ENCODE measurements around the gene EIF1.

The EIF1 gene

DNA sequence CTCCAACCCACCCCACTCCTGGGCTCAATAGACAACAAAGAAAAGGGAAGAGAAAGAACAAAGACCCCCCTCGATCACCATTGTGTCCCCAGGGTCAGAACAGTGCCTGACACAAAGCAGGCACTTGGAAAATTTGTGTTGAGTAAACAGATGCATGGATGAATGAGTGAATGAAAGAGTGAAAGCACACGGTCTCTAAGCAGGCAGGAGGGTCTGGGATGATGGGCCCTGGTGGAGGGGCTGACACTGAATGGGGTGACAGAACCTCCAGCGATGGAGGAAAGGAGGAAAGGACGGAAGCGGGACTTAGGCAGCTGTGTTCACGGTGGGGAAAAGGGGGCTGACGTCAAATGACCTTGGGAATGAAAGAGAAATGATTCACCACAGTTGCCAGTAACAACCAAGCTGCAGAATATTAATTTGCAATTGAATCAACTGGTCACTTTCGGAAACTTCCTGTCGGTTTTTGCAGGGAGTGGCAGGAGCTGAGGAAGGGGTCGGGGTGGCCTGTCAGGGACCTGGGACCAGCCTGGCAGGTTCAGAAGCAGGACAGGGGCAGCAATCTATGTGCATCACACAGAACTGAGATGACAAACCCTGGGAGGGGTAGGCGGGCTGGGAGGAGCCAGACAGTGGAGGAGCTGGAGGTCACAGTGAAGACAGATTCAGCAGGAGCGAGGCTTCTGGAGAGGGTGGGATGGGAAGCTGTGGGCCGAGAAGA, 16.7 kb downstream of the EIF1 start:
- DNase-seq = no peak

DNA sequence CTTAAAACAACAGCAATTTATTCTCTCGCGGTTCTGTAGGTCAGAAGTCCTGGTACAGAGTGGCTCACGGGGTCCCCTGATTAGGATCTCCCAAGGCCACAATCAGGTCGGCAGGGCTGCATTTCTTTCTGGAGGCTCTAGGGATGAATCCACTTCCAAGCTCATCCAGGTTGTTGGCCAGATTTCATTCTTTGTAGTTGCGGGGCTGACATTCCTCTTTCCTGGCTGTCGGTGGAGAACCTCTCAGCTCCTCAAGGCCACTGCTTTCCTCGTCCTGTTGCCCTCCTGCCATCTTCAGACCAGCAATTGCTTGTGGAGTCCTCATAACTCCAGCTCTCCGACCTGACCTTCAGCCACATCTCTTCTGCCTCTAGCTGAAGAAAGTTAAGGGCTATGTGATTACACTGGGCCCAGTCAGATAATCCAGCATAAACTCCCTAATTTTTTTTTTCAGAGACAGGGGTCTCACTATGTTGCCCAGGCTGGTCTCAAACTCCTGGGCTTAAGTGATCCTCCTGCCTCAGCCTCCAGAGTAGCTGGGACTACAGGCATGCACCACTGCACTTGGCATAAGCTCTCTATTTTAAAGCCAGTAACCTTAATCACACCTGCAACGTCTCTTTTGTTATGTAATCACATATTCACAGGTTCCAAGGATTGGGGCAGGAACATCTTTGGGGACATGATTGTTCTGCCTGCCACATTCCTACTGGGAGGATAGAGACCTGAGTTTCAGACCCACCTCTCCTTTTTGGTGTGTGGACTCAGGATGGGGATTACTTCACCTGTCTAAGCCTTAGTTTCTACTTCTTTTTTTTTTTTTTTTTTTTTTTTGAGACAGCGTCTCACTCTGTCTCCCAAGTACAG, 19.4 kb downstream of the EIF1 start:
- DNase-seq = no peak

DNA sequence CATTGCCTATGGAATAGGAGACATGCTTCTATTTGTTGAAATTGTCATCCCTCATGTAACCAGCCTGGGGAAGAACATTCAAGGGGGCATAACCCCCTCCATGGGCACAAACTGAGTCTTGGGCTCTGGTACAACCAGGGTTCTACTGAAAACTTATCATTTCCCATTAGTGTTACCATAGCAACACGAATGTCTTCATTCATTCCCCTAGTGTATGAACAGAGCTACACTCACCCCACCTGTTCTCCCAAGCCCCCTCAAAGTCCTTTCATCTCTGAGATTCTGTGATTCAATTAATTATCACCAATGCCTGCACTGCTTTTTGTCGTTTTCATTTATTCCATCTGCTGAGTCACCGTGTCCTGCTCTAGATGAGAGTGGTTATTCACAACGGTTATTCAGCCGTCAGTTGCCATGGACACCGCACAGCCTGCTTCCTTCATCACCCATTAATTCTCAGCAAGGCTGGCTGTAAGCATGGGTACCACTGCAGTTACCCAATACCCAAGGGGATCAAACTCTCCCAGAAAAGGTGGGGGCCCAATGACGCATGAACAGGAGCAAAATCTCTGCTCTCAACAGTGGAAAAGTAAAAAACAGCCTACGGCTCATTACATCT, 21.9 kb downstream of the EIF1 start:
- DNase-seq = no peak

DNA sequence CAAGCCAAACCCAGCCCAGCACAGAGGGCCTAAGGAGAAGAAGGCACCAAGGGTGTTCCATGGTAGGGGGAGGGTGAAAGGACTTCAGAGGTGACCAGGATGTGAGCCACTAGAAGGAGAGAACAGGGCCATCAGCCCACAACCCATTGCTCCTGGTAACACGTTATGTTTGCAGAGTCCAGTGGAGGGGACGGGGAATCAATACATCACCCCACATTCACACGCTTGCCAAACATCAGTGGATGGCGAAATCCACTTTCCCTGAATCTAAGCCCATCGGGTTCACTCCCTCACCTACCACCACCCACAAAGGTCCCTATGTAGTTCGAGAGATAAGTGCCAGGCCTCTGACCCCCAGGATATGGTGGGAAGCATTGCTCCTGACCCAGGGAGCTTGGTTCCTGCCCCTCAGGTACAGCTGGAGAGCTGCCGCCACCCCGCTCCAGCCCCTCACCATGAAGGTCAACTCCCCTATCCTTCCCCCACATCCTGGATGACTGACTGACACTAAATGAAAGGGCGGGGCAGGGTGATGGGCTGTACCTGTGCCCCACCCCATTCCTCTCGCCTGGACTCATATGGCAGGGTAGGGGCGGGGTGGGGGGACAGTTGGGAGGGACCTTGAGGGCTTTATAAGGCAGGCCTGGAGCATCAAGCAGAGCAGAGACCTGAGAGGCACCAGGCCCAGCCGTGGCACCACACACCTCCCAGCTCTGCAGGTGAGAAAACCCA, 23.1 kb downstream of the EIF1 start, which contains the start of gene GAST:
Gene GAST, plus strand, starts transcription at position 663 of the 732 bp plus-strand sequence. CDS start 3,106 bp downstream, outside the sequence.
- DNase-seq = no peak

DNA sequence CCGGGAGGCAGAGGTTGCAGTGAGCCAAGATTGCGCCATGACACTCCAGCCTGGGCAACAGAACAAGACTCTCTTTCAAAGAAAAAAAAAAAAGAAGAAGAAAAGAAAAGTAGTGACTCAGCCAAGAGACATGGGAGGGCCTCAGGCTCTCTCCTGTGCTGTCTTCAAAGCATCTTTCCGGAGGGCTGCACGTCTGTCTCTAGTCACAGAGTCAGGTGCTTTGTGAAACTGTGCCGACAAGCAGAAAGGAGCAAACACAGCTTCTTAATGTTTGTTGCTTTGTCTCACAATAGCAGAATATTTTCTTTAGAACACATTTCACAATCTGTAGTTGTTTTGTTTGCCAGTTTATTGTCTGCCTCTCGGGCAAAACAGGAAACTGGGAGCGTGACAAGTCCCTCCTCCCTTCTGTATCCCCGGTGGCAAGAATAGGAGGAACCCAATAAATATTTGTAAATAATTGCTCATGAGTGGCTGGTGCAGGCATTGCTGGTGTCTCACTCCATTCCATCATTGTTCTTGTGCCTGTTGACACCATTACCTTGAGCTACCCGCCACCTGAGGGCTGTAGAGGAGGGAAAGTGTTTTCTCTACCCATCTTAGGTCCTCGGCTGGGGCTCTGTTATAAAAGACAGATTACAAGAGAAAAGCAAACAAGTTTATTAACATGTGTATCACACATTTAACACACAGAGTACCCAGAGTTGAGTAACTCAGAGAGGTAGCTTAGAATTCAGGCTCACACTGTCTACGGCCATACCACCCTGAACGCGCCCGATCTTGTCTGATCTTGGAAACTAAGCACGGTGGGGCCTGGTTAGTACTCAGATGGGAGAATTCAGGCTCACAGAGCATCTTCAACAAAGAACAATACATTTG, 29.0 kb downstream of the EIF1 start:
- no peak for DNase-seq

DNA sequence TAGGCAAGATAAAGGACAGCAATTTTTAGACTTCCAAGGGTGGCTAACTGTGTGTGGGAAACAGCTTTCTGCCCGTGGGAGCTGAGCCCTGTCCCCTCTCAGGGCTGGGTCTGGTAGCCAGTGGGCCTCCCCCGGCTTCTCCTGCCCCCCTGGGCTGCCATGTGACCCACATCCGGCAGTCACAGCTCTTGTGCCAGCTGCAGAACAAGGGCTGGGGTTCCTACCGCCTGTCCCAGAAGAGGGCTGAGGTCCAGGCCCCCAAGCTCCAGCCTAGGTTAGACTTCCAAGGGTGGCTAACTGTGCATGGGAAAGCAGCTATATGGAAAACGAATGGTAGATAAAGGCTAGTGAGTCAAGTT, 29.6 kb downstream of the EIF1 start:
- DNase-seq = no peak

DNA sequence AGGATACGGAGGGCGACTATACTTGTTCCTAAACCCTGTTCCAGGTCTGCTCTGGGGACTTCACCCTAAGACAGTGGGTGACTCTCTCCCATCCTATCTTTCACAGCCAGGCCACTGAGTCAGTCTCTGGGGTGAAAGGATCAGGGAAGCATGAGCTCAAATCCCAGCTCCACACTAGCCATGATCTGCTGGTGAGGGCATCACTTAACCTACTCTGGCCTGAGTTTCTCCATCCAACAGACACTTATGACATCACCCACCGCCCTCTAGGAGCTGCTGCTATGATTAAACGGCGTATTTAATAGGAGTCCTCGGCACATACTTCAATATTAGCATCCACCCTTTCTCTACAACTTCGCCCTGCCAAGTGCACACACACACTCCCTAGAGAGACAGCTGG, 33.5 kb downstream of the EIF1 start:
- DNase-seq = no peak

DNA sequence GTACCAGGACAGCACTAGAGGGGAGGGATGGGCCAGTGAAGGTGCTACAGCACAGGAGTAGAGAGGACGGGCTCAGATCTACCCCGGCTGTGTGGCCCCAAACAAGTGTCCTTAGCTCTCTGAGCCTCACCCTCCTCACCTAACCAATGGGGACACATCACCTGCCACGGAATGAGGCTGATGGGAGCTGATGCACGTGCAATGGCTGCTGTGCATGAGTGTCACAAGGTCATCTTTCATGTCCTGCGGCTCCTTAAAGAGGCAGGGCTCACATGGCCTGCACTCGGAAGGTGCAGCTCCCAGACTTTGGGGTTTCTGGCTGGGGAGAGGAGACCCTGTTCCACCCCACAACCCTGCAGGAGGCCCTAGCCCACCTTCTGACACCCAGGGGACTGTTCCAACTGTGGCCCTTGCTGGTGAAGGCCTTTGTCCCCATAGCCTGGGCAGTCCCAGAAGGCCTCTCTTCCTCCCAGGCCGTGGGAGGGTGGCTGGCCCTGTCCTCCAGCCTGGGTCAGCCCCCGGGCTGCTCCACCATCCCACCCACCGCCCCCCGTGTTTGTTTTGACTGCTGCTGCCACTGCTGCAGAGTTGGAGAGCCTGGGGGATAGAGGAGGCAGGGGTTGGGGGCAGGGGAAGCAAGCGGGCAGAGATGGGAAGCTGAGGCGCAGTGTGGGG, 35.3 kb downstream of the EIF1 start:
- DNase-seq = no peak

DNA sequence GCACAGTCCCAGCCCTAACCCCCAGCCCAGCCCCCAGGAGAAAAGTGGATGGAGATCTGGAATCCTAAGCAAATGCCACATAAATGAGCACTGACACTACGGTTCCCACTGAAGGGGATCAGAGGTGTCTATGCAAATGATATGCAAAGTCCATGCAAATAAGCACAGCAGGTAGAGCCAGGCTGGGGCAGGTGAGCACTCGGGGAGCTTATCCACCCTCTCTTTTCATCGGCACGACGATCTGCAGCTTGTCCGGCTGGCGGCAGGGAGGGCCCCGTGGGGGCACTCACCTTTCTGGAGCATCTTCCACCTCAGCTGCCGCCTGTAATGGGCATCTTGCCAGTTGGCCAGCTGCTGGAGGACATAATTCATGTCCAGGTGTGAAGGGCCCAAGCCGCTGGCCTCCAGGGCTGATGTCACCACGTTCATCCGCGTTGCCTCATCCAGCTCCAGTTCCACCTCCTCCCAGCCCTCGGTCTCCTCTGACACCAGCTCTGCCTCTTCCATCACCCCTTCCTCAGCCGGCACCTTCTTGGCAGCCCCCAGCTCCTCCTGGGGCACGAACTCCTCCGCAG, 35.9 kb downstream of the EIF1 start:
- no peak for DNase-seq

DNA sequence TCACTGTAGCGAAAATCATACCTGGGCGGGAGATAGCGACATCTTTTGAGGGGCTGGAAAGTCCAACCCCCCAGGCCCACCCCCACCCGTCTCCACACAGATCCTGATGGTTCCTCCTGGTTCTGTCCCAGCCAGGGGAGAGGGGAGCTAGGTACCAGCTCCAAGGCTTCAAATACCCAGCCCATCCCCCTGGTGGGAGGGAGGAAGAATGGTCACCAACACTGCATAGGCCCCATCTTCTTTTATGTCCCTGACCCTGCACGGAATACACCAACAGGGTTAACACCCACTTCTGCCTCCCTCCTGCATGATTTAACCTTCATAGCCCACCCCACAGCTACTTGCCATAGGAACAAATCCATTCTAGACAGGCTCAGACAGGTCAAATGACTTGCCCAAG, 36.4 kb downstream of the EIF1 start:
- DNase-seq = no peak

DNA sequence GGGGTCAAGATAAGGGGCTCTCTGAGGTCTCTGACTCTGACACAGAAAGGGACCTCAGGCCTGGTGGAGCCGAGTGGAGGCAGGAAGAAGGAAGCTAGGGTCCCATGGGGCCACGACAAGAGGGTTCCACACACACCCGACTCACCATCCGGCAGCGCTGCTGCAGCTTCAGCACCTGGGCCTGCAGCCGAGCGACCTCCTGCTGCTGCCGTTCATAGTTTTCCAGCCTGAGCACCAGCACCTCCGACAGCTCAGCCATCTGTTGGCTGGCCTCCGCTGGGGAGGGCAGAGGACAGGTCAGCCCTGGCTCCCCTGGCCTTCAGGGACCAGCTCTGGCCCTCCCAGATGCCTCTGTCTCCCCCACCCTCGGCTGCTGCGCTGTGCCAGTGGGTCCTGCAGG, 39.4 kb downstream of the EIF1 start:
- DNase-seq = no peak

DNA sequence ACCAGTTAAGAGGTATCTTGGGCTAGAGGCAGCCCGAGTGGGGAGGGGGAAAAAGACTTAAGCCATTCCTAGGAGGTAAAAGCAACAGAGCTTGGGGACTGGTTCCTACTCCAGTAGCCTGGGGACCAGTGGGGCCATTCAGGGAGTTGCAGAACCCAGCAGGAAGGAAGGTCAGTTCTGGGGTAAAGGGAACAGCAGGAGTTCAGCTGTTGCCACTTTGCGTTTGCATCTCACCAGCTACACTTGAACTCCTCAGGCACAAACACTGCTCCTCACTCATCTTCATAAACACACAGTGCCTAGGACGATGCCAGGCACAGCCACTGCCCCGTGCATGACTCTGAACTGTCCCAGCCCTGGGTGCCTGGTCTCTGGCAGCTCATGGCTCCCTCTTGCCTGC, 41.8 kb downstream of the EIF1 start:
- DNase-seq = no peak

DNA sequence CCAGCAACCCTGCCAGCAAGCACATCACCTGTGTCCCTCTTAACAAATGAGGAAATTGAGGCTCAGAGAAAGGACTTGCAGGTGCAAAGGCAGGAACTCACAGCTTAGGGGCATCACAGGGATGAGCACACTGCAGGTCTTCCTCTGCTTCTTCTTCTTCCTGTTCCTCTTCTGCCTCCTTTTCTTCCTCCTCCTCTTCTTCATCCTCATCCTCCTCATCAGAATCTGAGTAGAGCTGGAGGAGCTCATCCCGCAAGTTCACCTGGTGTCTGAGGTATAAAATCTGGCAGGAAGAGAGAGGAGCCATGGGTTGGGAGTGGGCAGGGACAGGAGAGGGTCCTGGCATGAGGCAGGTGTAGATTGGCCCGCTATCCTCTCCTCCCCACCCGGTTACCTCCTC, 43.2 kb downstream of the EIF1 start:
- no peak for DNase-seq

DNA sequence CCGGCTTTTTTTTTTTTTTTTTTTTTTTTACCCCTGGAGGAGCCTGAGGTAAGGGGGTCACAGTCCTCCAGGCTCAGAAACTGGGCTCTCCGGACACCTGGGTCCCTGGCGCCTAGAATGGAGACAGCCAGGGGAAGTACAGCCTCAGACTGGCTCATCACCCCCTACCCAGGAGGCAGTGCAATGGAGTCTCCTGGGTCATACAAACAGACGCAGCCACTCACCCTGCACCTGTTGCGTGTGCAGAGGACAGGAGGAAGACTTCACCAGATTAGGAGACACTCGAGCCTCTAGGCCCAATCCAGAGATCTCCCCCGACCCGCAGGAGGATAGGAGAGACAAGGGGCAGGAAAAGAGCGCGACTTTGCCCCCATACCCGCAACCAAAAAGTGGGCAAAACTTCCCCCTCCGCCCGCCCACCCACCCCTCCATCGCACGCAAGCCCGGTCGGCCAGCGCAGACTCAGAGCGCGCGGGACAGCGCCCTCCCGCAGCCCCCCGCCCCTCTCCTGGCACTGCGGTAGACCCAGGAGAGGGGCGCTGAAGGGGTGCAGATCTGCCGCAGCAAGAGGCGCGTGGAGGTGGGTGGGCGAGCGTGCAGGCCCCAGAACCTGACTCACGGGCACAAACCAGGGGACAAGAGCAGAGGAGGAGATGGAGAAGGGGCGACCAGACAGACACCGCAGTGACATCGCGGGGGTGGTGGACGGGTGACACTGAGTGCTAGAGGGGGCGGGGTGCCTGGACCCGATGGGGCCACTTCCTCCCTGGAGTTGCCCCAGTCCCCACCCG, 44.9 kb downstream of the EIF1 start:
- DNase-seq = no peak

DNA sequence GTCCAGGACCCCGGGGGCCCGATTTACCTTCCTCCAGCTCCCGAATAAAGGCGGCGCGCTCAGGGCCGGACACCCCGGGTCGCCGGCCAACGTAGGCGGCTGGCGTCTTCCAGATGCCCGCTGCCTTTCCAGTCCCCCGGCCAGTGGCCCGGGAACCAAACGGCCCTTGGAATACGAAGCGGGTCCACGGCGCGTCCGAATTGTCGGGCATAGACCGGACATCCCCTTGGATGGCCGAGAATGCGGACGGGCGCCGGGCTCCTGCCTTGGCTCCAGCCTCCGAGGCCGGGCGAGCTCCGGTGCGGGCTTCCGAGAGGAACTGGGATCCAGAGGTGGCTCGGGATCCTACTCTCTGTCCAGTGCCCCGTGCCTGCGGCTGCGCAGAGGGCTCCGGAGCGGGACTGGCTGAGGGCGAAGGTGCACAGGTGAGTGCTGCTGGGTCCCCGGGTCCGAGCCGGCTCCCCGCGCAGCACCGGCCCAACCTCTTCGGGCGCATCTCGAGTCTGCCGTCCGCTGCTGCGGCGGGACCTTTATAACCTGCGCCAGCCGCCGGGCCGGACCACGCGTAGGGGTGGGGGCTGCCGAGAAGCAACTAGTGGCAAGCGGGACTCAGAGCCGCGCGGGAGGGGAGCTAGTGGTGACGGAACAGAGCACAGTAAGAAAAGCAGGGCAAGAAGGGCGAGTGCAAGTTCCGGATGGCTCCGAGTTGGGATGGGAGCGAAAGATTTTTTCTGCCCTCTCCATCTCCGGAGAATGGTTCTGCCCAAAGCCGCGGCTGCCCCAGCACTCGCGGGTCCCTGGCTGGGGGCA, 45.7 kb downstream of the EIF1 start, which contains the start of gene HAP1:
Gene HAP1, minus strand, starts transcription at position 505 of the 810 bp plus-strand sequence. Its CDS starts 9 bp downstream, at position 496.
- DNase-seq = no peak

DNA sequence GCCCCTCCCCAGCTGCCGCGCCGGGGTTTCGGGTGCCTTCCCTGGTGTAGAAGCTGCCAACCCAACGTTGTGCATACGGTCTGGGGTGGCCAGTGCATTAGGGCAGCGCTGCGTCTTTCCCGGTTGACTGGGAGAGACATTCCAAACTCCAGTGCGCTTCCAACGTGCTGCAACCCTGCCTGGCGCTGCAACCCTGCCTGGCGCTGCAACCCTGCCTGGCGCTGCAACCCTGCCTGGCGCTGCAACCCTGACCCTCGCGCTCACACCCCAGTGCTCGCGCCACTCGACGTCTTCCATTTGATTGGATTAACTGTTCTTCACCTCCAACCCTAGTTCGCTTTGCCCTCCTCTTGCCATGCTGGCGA, 46.2 kb downstream of the EIF1 start:
- no peak for DNase-seq

DNA sequence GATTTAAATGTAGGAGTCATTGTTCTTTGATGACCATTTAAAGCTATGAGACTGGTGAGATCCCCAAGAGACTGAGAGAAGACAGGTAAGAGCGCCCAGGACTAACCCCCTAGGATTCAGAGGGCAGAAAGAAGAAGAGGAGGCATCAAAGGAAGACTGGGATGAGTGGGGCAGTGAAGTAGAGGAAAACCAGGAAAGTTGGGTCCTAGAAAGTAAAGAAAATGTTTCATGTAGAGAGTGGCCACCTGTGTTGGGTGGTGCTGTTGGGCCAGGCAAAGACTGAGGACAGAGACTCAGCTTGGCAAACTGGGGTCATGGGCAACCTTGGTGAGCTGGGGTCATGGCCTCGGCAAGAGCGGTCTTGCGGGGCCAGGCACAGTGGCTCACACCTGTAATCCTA, 47.1 kb downstream of the EIF1 start:
- no peak for DNase-seq

DNA sequence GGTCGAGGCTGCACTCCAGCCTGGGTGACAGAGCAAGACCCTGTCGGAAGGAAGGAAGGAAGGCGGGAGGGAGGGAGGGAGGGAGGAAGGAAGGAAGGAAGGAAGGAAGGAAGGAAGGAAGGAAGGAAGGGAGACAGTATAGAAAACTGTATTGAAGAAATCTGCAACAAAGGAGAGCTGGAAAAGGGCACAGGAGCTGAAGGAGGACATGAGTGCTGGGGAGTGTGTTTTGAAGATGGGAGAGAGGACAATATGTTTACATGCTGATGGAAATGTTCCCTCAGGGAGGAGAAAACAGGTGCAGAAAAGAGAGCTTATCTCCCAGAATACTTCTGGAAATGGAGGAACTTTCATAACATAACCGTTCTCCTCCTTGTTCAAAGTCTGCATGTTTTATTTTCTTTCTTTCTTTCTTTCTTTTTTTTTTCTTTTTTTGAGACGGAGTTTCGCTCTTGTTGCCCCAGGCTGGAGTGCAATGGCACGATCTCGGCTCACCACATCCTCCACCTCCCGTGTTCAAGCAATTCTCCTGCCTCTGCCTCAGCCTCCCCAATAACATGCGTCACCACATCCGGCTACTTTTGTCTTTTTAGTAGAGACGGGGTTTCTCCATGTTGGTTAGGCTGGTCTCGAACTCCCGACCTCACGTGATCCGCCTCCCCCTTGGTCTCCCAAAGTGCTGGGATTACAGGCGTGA, 48.4 kb downstream of the EIF1 start:
- no peak for DNase-seq

DNA sequence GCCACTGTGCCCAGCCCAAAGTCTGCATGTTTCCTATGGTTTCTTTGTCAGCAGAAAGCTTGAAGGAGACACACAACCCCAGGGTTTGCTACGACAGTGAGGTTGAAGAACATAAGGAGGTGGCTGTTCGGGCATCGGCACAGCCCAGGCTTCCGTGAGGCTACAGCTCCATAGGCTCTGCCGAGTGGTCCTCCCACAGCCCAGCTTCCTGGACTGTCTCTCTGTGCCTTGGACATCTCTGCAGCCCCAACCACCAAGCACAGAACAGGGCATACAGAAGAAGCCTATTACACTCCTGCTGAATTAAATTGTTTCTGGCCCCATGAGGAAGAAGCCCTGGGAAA, 49.0 kb downstream of the EIF1 start:
- DNase-seq = no peak

All from right hindlimb (tissue), 1 donor.